GM10248 (cell line): Measurements from ENCODE around the gene TOX2.

Experiments used
- CTCF ChIA-PET: fragments of 300-600 bp; sonication (Branson Sonifier 250); formaldehyde crosslinking; extraction: SDS; loops from one replicate; lab custom pipeline; 2021; ENCODE audit warnings: antibody characterized with exemption; lab: Yijun Ruan, JAX
- POLR2A ChIA-PET: fragments of 350-650 bp; sonication (Branson Sonifier 250); formaldehyde crosslinking; extraction: SDS; loops from one replicate; lab custom pipeline; 2020; ENCODE audit warnings: antibody characterized with exemption; lab: Yijun Ruan, JAX
- DNase-seq: peaks from one replicate; pipeline ENCODE4 v3.0.0; 2012; ENCODE audit errors: extremely low spot score
- TF ChIP-seq, protein P1 (sequence below): IDR thresholded peaks from 2 replicates; pipeline ENCODE4 v1.5.1; 2012; ENCODE audit warnings: mild to moderate bottlenecking, low read depth; ENCODE audit errors: extremely low read depth, missing control alignments, control extremely low read depth

Gene TOX2

DNA sequence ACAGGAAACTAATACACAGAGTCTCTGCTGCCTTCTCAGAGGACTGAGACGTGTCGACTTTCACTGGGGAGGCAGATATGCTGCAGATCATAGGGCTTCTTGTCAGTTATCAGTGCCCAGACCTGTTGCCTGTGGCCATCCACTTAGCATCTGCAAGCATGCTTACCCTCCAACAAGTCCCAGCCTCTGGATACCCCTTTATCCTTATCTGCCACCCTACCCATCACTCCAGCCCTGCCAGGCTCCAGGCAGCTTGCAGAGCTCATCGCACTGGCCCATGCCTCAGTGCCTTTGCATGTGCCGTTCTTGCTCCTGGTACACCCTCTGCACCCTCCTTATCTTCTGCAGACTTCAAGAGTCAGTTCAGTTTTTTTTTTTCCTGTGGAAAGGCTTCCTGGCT is 119.2 kb downstream of the TOX2 start:
- TF ChIP-seq, protein P1, sequence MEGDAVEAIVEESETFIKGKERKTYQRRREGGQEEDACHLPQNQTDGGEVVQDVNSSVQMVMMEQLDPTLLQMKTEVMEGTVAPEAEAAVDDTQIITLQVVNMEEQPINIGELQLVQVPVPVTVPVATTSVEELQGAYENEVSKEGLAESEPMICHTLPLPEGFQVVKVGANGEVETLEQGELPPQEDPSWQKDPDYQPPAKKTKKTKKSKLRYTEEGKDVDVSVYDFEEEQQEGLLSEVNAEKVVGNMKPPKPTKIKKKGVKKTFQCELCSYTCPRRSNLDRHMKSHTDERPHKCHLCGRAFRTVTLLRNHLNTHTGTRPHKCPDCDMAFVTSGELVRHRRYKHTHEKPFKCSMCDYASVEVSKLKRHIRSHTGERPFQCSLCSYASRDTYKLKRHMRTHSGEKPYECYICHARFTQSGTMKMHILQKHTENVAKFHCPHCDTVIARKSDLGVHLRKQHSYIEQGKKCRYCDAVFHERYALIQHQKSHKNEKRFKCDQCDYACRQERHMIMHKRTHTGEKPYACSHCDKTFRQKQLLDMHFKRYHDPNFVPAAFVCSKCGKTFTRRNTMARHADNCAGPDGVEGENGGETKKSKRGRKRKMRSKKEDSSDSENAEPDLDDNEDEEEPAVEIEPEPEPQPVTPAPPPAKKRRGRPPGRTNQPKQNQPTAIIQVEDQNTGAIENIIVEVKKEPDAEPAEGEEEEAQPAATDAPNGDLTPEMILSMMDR, result no peak
- POLR2A ChIA-PET, result no interaction called here
- DNase-seq, result no peak
- CTCF ChIA-PET, result no interaction called here

DNA sequence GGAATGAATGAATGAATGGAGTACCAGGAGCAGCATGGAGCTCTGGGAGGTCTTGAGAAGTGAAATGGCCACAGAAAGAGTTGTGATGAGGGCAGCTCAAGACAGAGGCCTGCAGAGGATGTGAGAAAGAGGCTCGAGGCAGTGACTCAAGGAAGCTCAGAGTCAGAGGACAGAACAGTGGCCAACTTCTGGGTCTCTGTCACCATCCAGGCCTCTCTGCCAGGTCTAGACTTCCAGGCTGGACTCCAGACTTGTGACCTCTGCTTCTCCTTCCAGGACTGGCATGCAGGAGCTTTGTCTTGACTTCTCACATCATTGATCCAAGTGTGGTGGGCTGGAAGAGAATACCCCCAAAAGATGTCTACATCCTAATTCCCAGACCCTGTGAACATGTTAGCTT is 119.8 kb downstream of the TOX2 start:
- ChIA-PET CTCF (no interaction called here), POLR2A (no interaction called here)

DNA sequence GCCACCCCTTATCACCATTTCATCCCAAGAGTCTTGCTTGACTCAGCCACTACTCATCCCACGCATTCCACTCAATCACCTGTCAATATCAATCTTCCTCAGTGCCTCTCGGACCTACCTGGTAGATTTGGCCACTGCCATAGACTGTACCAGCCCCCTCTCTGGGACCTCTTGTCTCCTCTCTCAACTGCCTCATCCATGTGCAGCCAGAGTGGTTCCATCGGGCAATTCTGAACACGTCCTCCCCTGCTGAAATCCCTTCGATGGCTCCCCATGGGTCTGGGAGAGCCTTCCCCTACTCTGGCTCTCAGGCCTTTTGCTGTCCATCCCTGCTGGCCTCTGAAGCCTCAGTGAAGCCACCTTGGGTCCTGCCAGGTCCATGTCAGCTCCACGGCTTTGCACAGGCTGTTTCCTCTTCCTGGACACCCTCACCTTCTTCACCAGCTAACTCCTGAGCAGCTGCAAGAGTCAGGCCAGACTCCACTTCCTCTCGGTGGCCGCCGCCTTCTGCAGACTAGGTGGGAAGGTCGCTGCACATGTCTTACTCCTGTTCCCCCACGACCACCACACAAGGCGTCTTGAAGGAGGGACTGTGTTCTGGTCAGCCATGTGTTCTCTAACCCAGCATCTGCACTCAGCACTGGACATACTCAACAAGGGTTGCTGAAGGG is 120.4 kb downstream of the TOX2 start:
- no peak for DNase-seq
- ChIA-PET CTCF (no interaction called here), POLR2A (no interaction called here)
- TF ChIP-seq, protein P1, result no peak

More for the DNA sequence above, 119.8 kb downstream of the TOX2 start:
- TF ChIP-seq, protein P1, result no peak
- no peak for DNase-seq

DNA sequence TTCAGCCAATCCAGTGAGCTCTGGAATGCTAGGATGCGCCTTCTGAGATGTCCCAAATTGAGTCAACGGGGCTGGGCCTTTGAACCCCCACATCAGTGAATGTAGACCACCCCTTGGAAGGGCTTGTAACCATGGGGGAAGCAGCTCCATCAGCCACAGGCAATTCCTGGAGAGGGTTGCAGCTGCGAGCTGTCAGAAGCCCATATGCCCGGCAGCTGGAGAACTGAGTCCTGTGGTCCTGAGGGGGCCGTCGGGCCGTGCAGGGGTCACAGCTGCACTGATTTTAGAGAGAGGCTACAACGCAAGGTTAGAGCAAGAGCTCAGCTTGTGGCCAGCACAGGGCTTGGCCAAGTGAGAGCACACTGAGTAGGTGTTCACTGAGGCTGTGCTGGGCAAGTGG is 121.3 kb downstream of the TOX2 start:
- POLR2A ChIA-PET, result no interaction called here
- no peak for DNase-seq
- TF ChIP-seq, protein P1, result no peak
- CTCF ChIA-PET, result no interaction called here

DNA sequence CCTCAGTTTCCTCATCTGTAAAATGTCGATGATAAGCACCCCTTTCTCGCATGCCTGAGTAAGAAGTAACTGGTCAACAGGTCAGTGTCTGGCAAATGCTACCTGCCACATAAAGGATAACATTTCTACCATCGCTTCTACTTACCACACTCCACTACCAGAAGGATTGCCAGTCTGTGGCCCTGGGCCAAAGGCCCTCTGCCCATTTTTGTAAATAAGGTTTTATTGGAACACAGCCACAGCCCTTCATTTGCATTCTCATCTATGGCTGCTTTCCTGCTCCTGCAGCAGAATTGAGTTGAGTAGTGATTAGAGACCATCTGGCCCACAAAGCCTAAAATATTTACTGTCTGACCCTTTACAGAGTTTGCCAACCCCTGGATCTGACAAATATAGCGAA is 121.8 kb downstream of the TOX2 start:
- ChIA-PET POLR2A (no interaction called here), CTCF (interaction anchor here (1.7 kb wide), 1 partner anchor 286 kb away, joined by 3 read pairs; no protein-coding TSS in a partner anchor)
- TF ChIP-seq, protein P1, result no peak
- DNase-seq, result no peak

DNA sequence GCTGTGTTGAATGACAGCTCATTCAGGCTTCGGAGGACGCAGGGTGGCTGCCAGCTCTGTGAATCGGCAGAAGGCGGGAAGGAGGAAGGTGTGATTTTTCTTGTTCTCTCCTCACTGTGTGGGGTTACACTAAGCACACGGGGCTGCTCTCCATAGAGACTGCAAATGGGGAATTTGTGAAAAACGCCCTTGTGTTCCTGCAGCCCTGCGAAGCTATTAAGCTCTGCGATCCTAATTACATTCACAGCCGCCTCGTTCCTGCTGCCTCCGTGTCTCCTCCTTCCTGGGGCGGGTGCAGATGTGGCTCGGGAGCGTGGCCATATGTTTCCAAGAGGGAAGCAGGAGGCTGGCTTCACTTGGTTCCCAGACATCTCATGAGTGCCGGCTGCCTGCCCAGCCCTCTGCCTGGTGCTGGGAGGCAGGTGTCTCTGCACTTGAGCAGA is 124.0 kb downstream of the TOX2 start:
- POLR2A ChIA-PET, result no interaction called here
- DNase-seq, result no peak
- CTCF ChIA-PET, result no interaction called here
- TF ChIP-seq, protein P1, result no peak

DNA sequence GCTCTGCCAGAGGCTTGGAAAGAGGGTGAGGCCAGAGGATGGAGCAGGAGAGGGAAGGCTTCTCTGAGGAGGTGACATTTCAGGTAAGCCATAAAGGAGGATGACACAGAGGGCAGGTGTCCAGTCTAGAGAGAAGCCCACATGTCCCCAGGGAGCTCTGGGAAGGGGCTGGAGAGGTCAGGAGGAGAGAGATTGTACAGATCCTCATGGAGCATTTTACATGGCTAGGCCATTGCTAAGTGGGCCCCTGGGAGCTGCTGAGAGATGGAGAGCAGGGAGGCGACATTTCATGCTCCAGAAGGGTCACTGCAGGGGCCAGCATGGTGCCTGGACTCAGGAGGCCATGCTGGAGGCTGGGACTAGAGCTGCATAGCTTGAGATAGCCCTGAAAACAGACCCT is 124.5 kb downstream of the TOX2 start:
- POLR2A ChIA-PET, result no interaction called here

More for the DNA sequence above, 124.5 kb downstream of the TOX2 start:
- TF ChIP-seq, protein P1, result no peak
- no peak for DNase-seq
- CTCF ChIA-PET, result interaction anchor here (1.5 kb wide), 1 partner anchor 12 kb away, joined by 5 read pairs; no protein-coding TSS in a partner anchor
